K562 (cell line): Measurements from ENCODE around the gene PDLIM4. TPM values are rescaled to one million over a fixed set of nuclear protein-coding genes. Genes with fewer than 3 reads are reported as not detected.

ENCODE experiments used
- ARID3A ChIP-seq: IDR thresholded peaks from 2 replicates; pipeline ENCODE4 v1.6.1; 2012; ENCODE audit warnings: low read depth, low read length, improper control_type of control experiment, borderline replicate concordance
- ATF2 ChIP-seq: sonication (generic); formaldehyde crosslinking; IDR thresholded peaks from 2 replicates; pipeline ENCODE4 v1.8.1; 2022; ENCODE audit warnings: missing genetic modification reagents
- EP400 ChIP-seq: fragments of 450-650 bp; IDR thresholded peaks from 2 replicates; pipeline ENCODE4 v1.6.1; 2017; ENCODE audit warnings: antibody characterized with exemption, mild to moderate bottlenecking, moderate library complexity
- NCOA1 ChIP-seq: fragments of 450-650 bp; IDR thresholded peaks from 2 replicates; pipeline ENCODE4 v1.6.1; 2016; ENCODE audit warnings: low read depth
- PRMT5 ChIP-seq: sonication (generic); formaldehyde crosslinking; IDR thresholded peaks from 2 replicates; pipeline ENCODE4 v1.5.0; 2020; ENCODE audit warnings: missing genetic modification reagents
- REST ChIP-seq, 2 experiments: fragments of 450-650 bp; formaldehyde crosslinking in 1 of 2; IDR thresholded peaks; 2 replicates each; pipeline versions ENCODE4 v1.4.0 to v1.6.1; 2014 to 2020; ENCODE audit warnings: mild to moderate bottlenecking in 2 of 2, borderline replicate concordance in 1 of 2, low read depth in 1 of 2
- TAF15 ChIP-seq: fragments of 200-400 bp; formaldehyde crosslinking; IDR thresholded peaks from 2 replicates; pipeline ENCODE4 v1.6.1; 2017; ENCODE audit warnings: mild to moderate bottlenecking, low read depth, low read length, moderate library complexity
- TEAD1 ChIP-seq, 2 experiments: fragments of 450-650 bp in 1 of 2; sonication (generic) in 1 of 2; formaldehyde crosslinking; IDR thresholded peaks; 2 replicates each; pipeline versions ENCODE4 v1.4.0 to v1.8.0; 2020 to 2022; ENCODE audit warnings: mild to moderate bottlenecking in 2 of 2, missing genetic modification reagents in 1 of 2
- XRCC3 ChIP-seq: fragments of 450-650 bp; IDR thresholded peaks from 2 replicates; pipeline ENCODE4 v1.6.1; 2017; ENCODE audit warnings: mild to moderate bottlenecking, moderate library complexity
- ZNF263 ChIP-seq: sonication (generic); formaldehyde crosslinking; IDR thresholded peaks from 2 replicates; pipeline ENCODE4 v1.8.0; 2022; ENCODE audit warnings: mild to moderate bottlenecking, missing genetic modification reagents, borderline replicate concordance
- ZNF311 ChIP-seq: fragments of 250-450 bp; sonication (Bioruptor Pico); IDR thresholded peaks from 2 replicates; pipeline ENCODE4 v1.4.0; 2020; ENCODE audit warnings: mild to moderate bottlenecking, moderate library complexity
- polyA plus RNA-seq, 8 experiments: library from polyadenylated mRNA; depleted of rRNA in 4 of 8; stranded (reverse) in 5 of 8; unstranded in 3 of 8; fragments of >200 nt; fragmentation: Nextera tagmentation in 2 of 8; fragmentation: Illumina TruSeq in 1 of 8; extraction: Ambion mirVana in 2 of 8; extraction: Trizol in 1 of 8; gene quantifications; 2 replicates each; pipeline versions ENCODE4 v1.2.1 to v1.2.3, GENCODE V29; 2011 to 2014; ENCODE audit warnings: inconsistent platforms in 1 of 8, missing spikeins in 1 of 8
- total RNA-seq, 7 experiments: library from RNA; depleted of rRNA in 6 of 7; stranded (reverse); fragments of >200 nt in 6 of 7; fragmentation: Illumina TruSeq in 2 of 7; extraction: Trizol in 2 of 7; gene quantifications; 2 replicates each; pipeline versions ENCODE4 v1.2.1 to v1.2.3, GENCODE V29; 2011 to 2021; ENCODE audit warnings: low replicate concordance in 1 of 7

PDLIM4 gene
- total and polyA plus RNA-seq, 9 of the 15 experiments (the other 6 are each of a cell fraction or from before 2014, with no cell fraction given) = 0.28 to 32.8 (median 13.1) TPM

GRCh38 chr5:132315529-132316067 lies 58.1 kb downstream of the PDLIM4 start (continued):
- TF ChIP-seq REST (IDR thresholded peaks at IDR 0.05; ENCODE audit: borderline replicate concordance) (peak; percentile 90), REST (CRISPR knock-in tag; IDR thresholded peaks at IDR 0.05; ENCODE audit: low read depth) (no peak), ATF2 (CRISPR knock-in tag) (no peak), ARID3A (peak; percentile 58; the same call in 1 of the 2 replicates), EP400 (peak; percentile 75), TEAD1 (CRISPR knock-in tag; IDR thresholded peaks at IDR 0.05) (peak in 1 of 2 experiments; percentile 79; a peak in 2 of 4 replicates), TAF15 (no peak), ZNF263 (peak; percentile 75; the same call in 1 of the 2 replicates), ZNF311 (CRISPR knock-in tag) (peak; percentile 64; the same call in 1 of the 2 replicates), NCOA1 (peak; percentile 89; the same call in 1 of the 2 replicates), PRMT5 (no peak), XRCC3 (no peak)
